PC-9 (cell line): ENCODE measurements around the gene ABR. TPM values are rescaled to one million over a fixed set of nuclear protein-coding genes. Genes with fewer than 3 reads are reported as not detected.

Experiments
- BruUV-seq: library from RNA; stranded (reverse); fragments of 400-500 nt; replicated peaks from 2 replicates; lab custom pipeline; 2021; lab: Mats Ljungman, UMichigan
- CTCF ChIA-PET: fragments of 300-600 bp; sonication (Branson Sonifier 250); formaldehyde crosslinking; loops from one replicate; lab custom pipeline; 2022; ENCODE audit warnings: antibody characterized with exemption; lab: Charles Lee
- POLR2A ChIA-PET: fragments of 300-600 bp; sonication (Branson Sonifier 250); formaldehyde crosslinking; loops from one replicate; lab custom pipeline; 2022; ENCODE audit warnings: antibody characterized with exemption; ENCODE audit not compliant: unreplicated experiment; lab: Charles Lee
- DNase-seq, 2 experiments: peaks; one replicate each; pipeline versions ENCODE4 v3.0.0 to v3.0.0-alpha.2; 2015 to 2022; ENCODE audit warnings: mixed read lengths in 1 of 2
- H2AFZ ChIP-seq: fragments of 200-600 bp; sonication (generic); 2 replicates; pipeline ENCODE4 v1.8.1; 2017; ENCODE audit warnings: antibody characterized with exemption
- H3F3A ChIP-seq: fragments of 200-600 bp; sonication (generic); 2 replicates; pipeline ENCODE4 v1.8.1; 2017; ENCODE audit warnings: antibody characterized with exemption, mild to moderate bottlenecking, low read depth; ENCODE audit not compliant: insufficient read depth
- H3K27ac ChIP-seq: fragments of 200-600 bp; sonication (generic); 2 replicates; pipeline ENCODE4 v1.6.1; 2016; ENCODE audit warnings: mixed run types
- H3K27me3 ChIP-seq: fragments of 200-600 bp; sonication (generic); 2 replicates; pipeline ENCODE4 v1.6.1; 2016; ENCODE audit warnings: low read depth, mixed run types; ENCODE audit not compliant: insufficient read depth
- H3K36me3 ChIP-seq: fragments of 200-600 bp; sonication (generic); 2 replicates; pipeline ENCODE4 v1.6.1; 2016; ENCODE audit warnings: low read depth, mixed run types
- H3K4me1 ChIP-seq: fragments of 200-600 bp; sonication (generic); replicated peaks from 2 replicates; pipeline ENCODE4 v1.6.1; 2016; ENCODE audit warnings: mixed run types; ENCODE audit not compliant: insufficient read depth
- H3K4me2 ChIP-seq: fragments of 200-600 bp; sonication (generic); 2 replicates; pipeline ENCODE4 v1.6.1; 2017; ENCODE audit warnings: mixed run types
- H3K4me3 ChIP-seq: fragments of 200-600 bp; sonication (generic); 2 replicates; pipeline ENCODE4 v1.6.1; 2016; ENCODE audit warnings: mixed run types
- H3K79me2 ChIP-seq: fragments of 200-600 bp; sonication (generic); 2 replicates; pipeline ENCODE4 v1.6.1; 2017; ENCODE audit warnings: low read depth, mixed run types
- H3K9me2 ChIP-seq: fragments of 200-600 bp; sonication (generic); 2 replicates; pipeline ENCODE4 v1.8.1; 2017; ENCODE audit warnings: mild to moderate bottlenecking; ENCODE audit not compliant: insufficient read depth
- H3K9me3 ChIP-seq: fragments of 200-600 bp; sonication (generic); 2 replicates; pipeline ENCODE4 v1.8.1; 2016; ENCODE audit warnings: low read depth; ENCODE audit not compliant: insufficient read depth
- H4K20me1 ChIP-seq: fragments of 200-600 bp; sonication (generic); 2 replicates; pipeline ENCODE4 v1.8.1; 2017; ENCODE audit not compliant: insufficient read depth
- CTCF ChIP-seq: fragments of 200-600 bp; sonication (generic); conservative IDR thresholded peaks from 2 replicates; pipeline ENCODE4 v1.6.1; 2017; ENCODE audit warnings: mixed run types, antibody characterized with exemption, mild to moderate bottlenecking, moderate library complexity
- EZH2 ChIP-seq: fragments of 200-600 bp; sonication (generic); IDR thresholded peaks from 2 replicates; pipeline ENCODE4 v1.8.0; 2017; ENCODE audit warnings: antibody characterized with exemption, low read depth
- intact Hi-C: fragments of 100-400 bp; cut with micrococcal nuclease; formaldehyde crosslinking; loops from one replicate; pipeline ENCODE4 v1.10.0; 2022; ENCODE audit not compliant: unreplicated experiment
- total RNA-seq: library from RNA; stranded (reverse); gene quantifications from 2 replicates; pipeline ENCODE4 v1.2.3, GENCODE V29; 2021

Gene ABR
- total RNA-seq, 1 experiment from 2014 or later = 76.0 TPM

- H3K36me3 ChIP-seq = no peaks in the 10 kb centered on the region
- no peak overlapping the region for H3K4me2 ChIP-seq
- H3K4me1 ChIP-seq = peaks cover 5% of the 10 kb centered on the region; the same call in 1 of the 2 replicates
- BruUV-seq = no TSS peak
- ChIA-PET POLR2A (no interaction called here), CTCF (interaction anchor here (0.6 to 1.0 kb wide), 2 partner anchors 163 to 208 kb away, joined by 4 to 7 read pairs; no protein-coding TSS in a partner anchor)
- H3K79me2 ChIP-seq = no peaks in the 10 kb centered on the region
- no peaks in the 10 kb centered on the region for H4K20me1 ChIP-seq
- H3F3A ChIP-seq = peaks cover 12% of the 10 kb centered on the region; the same call in 1 of the 2 replicates
- TF ChIP-seq EZH2 (no peak), CTCF (no peak)
- no peak for DNase-seq
- no peaks in the 10 kb centered on the region for H3K9me3 ChIP-seq
- intact Hi-C loops = no loop called here
- H3K9me2 ChIP-seq = no peaks in the 10 kb centered on the region
- no peaks in the 10 kb centered on the region for H3K27me3 ChIP-seq
- H2AFZ ChIP-seq = no peak overlapping the region
- no peak overlapping the region for H3K4me3 ChIP-seq
- no peak overlapping the region for H3K27ac ChIP-seq
These were observed 41.4 kb upstream of the ABR start for GRCh38 chr17:1221209-1221608.

- Histone ChIP-seq H2AFZ (no peak overlapping the region), H3K4me2 (no peak overlapping the region), H3K79me2 (no peaks in the 10 kb centered on the region), H4K20me1 (no peaks in the 10 kb centered on the region), H3K4me1 (peaks cover 5% of the 10 kb centered on the region; the same call in 1 of the 2 replicates), H3K9me2 (no peaks in the 10 kb centered on the region), H3K36me3 (no peaks in the 10 kb centered on the region), H3K27me3 (no peaks in the 10 kb centered on the region), H3F3A (peaks cover 12% of the 10 kb centered on the region; the same call in 1 of the 2 replicates), H3K9me3 (no peaks in the 10 kb centered on the region), H3K27ac (no peak overlapping the region), H3K4me3 (no peak overlapping the region)
- no TSS peak for BruUV-seq
- DNase-seq = no peak
- TF ChIP-seq EZH2 (no peak), CTCF (no peak)
- POLR2A ChIA-PET = no interaction called here
- intact Hi-C loops = no loop called here
- CTCF ChIA-PET = interaction anchor here (1.0 kb wide), 1 partner anchor 162 kb away, joined by 4 read pairs; no protein-coding TSS in a partner anchor
These were observed 40.6 kb upstream of the ABR start for GRCh38 chr17:1220346-1220745.

- ChIA-PET POLR2A (no interaction called here), CTCF (no interaction called here)
- H3K9me2 ChIP-seq = no peaks in the 10 kb centered on the region
- no peak overlapping the region for H3K4me3 ChIP-seq
- peaks cover 16% of the 10 kb centered on the region for H3K4me1 ChIP-seq
- no TSS peak for BruUV-seq
- H4K20me1 ChIP-seq = no peaks in the 10 kb centered on the region
- no peak for TF ChIP-seq EZH2
- TF ChIP-seq CTCF = no peak
- H2AFZ ChIP-seq = no peak overlapping the region
- H3K27me3 ChIP-seq = no peaks in the 10 kb centered on the region
- H3K4me2 ChIP-seq = no peak overlapping the region
- H3K27ac ChIP-seq = no peak overlapping the region
- intact Hi-C loops = no loop called here
- no peaks in the 10 kb centered on the region for H3K36me3 ChIP-seq
- H3F3A ChIP-seq = peaks cover 8% of the 10 kb centered on the region; the same call in 1 of the 2 replicates
- H3K9me3 ChIP-seq = no peaks in the 10 kb centered on the region
- no peak for DNase-seq
- no peaks in the 10 kb centered on the region for H3K79me2 ChIP-seq
These were observed 37.3 kb upstream of the ABR start for GRCh38 chr17:1217089-1217385.
